GM12878 (cell line): Measurements from ENCODE around the gene LAMA5. TPM values are rescaled to one million over a fixed set of nuclear protein-coding genes. Genes with fewer than 3 reads are reported as not detected.

ENCODE experiments used
- HDAC6 ChIP-seq: fragments of 200-600 bp; sonication (generic); IDR thresholded peaks from one replicate; pipeline ENCODE4 v1.8.0; 2017; ENCODE audit warnings: antibody characterized with exemption; ENCODE audit not compliant: unreplicated experiment
- IKZF1 ChIP-seq: fragments of 450-650 bp; conservative IDR thresholded peaks from 2 replicates; pipeline ENCODE4 v1.6.1; 2017; ENCODE audit warnings: antibody characterized with exemption, mild to moderate bottlenecking
- IRF3 ChIP-seq: fragments of 450-650 bp; IDR thresholded peaks from 2 replicates; pipeline ENCODE4 v1.6.1; 2014; ENCODE audit warnings: mild to moderate bottlenecking
- MYC ChIP-seq: IDR thresholded peaks from 2 replicates; pipeline ENCODE4 v1.6.1; 2011; ENCODE audit warnings: mild to moderate bottlenecking, low read length, moderate library complexity, inconsistent platforms; ENCODE audit not compliant: insufficient read depth, insufficient replicate concordance, insufficient read length, severe bottlenecking
- NR2C1 ChIP-seq: fragments of 450-650 bp; IDR thresholded peaks from 2 replicates; pipeline ENCODE4 v1.6.1; 2017; ENCODE audit warnings: antibody characterized with exemption, mild to moderate bottlenecking, moderate library complexity
- POU2F2 ChIP-seq: IDR thresholded peaks from 3 replicates; pipeline ENCODE4 v1.6.1; 2011; ENCODE audit warnings: low read depth, mild to moderate bottlenecking, low read length, borderline replicate concordance
- RB1 ChIP-seq: fragments of 450-650 bp; formaldehyde crosslinking; IDR thresholded peaks from 2 replicates; pipeline ENCODE4 v1.6.1; 2017; ENCODE audit warnings: mild to moderate bottlenecking, borderline replicate concordance
- SP1 ChIP-seq: IDR thresholded peaks from one replicate; pipeline ENCODE4 v1.6.1; 2011; ENCODE audit warnings: low read depth, low read length
- polyA plus RNA-seq, 11 experiments: library from polyadenylated mRNA; depleted of rRNA in 4 of 11; unstranded in 6 of 11; stranded (reverse) in 5 of 11; fragments of >200 nt; fragmentation: Nextera tagmentation in 4 of 11; fragmentation: Illumina TruSeq in 1 of 11; extraction: Ambion mirVana in 4 of 11; extraction: Trizol in 1 of 11; gene quantifications; 1 replicate in 1 of 11; 2 replicates in 10 of 11; pipeline versions ENCODE4 v1.2.1 to v1.2.3, GENCODE V29; 2011 to 2016; ENCODE audit warnings: inconsistent platforms in 2 of 11, missing spikeins in 2 of 11, low read depth in 1 of 11
- total RNA-seq, 4 experiments: library from RNA; depleted of rRNA in 3 of 4; stranded (reverse); fragments of >200 nt in 3 of 4; fragmentation: Illumina TruSeq in 1 of 4; extraction: Trizol in 1 of 4; gene quantifications; 2 replicates each; pipeline versions ENCODE4 v1.2.1 to v1.2.3, GENCODE V29; 2013 to 2021
- TF ChIP-seq, protein P1 (sequence below): IDR thresholded peaks from 2 replicates; pipeline ENCODE4 v1.6.1; 2012; ENCODE audit warnings: improper control_type of control experiment, low read depth, low read length; ENCODE audit not compliant: insufficient replicate concordance

Gene LAMA5
- total and polyA plus RNA-seq, 10 of the 15 experiments (the other 5 are each of a cell fraction or from before 2014, with no cell fraction given) = 0.09 to 3.1 (median 1.6) TPM; not detected in 3

GRCh38 chr20:62344782-62345181, 22.3 kb downstream of the LAMA5 start (continued):
- TF ChIP-seq, protein P1, sequence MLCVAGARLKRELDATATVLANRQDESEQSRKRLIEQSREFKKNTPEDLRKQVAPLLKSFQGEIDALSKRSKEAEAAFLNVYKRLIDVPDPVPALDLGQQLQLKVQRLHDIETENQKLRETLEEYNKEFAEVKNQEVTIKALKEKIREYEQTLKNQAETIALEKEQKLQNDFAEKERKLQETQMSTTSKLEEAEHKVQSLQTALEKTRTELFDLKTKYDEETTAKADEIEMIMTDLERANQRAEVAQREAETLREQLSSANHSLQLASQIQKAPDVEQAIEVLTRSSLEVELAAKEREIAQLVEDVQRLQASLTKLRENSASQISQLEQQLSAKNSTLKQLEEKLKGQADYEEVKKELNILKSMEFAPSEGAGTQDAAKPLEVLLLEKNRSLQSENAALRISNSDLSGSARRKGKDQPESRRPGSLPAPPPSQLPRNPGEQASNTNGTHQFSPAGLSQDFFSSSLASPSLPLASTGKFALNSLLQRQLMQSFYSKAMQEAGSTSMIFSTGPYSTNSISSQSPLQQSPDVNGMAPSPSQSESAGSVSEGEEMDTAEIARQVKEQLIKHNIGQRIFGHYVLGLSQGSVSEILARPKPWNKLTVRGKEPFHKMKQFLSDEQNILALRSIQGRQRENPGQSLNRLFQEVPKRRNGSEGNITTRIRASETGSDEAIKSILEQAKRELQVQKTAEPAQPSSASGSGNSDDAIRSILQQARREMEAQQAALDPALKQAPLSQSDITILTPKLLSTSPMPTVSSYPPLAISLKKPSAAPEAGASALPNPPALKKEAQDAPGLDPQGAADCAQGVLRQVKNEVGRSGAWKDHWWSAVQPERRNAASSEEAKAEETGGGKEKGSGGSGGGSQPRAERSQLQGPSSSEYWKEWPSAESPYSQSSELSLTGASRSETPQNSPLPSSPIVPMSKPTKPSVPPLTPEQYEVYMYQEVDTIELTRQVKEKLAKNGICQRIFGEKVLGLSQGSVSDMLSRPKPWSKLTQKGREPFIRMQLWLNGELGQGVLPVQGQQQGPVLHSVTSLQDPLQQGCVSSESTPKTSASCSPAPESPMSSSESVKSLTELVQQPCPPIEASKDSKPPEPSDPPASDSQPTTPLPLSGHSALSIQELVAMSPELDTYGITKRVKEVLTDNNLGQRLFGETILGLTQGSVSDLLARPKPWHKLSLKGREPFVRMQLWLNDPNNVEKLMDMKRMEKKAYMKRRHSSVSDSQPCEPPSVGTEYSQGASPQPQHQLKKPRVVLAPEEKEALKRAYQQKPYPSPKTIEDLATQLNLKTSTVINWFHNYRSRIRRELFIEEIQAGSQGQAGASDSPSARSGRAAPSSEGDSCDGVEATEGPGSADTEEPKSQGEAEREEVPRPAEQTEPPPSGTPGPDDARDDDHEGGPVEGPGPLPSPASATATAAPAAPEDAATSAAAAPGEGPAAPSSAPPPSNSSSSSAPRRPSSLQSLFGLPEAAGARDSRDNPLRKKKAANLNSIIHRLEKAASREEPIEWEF = no peak
- TF ChIP-seq MYC = no peak
- no peak for TF ChIP-seq HDAC6
- no peak for TF ChIP-seq POU2F2
- no peak for TF ChIP-seq NR2C1
- no peak for TF ChIP-seq RB1
- TF ChIP-seq IKZF1 = no peak
- TF ChIP-seq IRF3 = no peak
- TF ChIP-seq SP1 = no peak
- TF ChIP-seq, all 136 proteins: peak for 0
